H9 (cell line): ENCODE measurements around the gene KCNG2. TPM values are rescaled to one million over a fixed set of nuclear protein-coding genes. Genes with fewer than 3 reads are reported as not detected.

Experiments used
- DNase-seq: peaks from one replicate; pipeline ENCODE4 v3.0.0-alpha.2; 2017
- H2AFZ ChIP-seq: one replicate; pipeline ENCODE4 v1.6.1; 2013; ENCODE audit warnings: mild to moderate bottlenecking, low read length, control low read depth, moderate library complexity
- H2AK5ac ChIP-seq: 2 replicates; pipeline ENCODE4 v1.6.1; 2013; ENCODE audit warnings: low read length, control low read depth, mixed read lengths; ENCODE audit not compliant: insufficient read length
- H2BK120ac ChIP-seq: one replicate; pipeline ENCODE4 v1.6.1; 2013; ENCODE audit warnings: low read depth, mild to moderate bottlenecking, low read length, control low read depth, inconsistent platforms; ENCODE audit not compliant: poor library complexity, severe bottlenecking
- H2BK12ac ChIP-seq: 2 replicates; pipeline ENCODE4 v1.6.1; 2013; ENCODE audit warnings: low read length, control low read depth, mixed read lengths, low read depth; ENCODE audit not compliant: insufficient read length
- H2BK15ac ChIP-seq: 2 replicates; pipeline ENCODE4 v1.6.1; 2013; ENCODE audit warnings: low read depth, low read length, control low read depth
- H2BK20ac ChIP-seq: one replicate; pipeline ENCODE4 v1.6.1; 2013; ENCODE audit warnings: low read depth, mild to moderate bottlenecking, low read length, control low read depth, inconsistent platforms; ENCODE audit not compliant: poor library complexity, severe bottlenecking
- H2BK5ac ChIP-seq: 2 replicates; pipeline ENCODE4 v1.6.1; 2013; ENCODE audit warnings: low read length, control low read depth, mixed read lengths; ENCODE audit not compliant: insufficient read length
- H3K14ac ChIP-seq: 2 replicates; pipeline ENCODE4 v1.6.1; 2013; ENCODE audit warnings: low read length, control low read depth; ENCODE audit not compliant: insufficient read depth
- H3K18ac ChIP-seq: 2 replicates; pipeline ENCODE4 v1.6.1; 2013; ENCODE audit warnings: low read depth, mild to moderate bottlenecking, mixed read lengths, low read length, control low read depth; ENCODE audit not compliant: insufficient read length
- H3K23ac ChIP-seq: 2 replicates; pipeline ENCODE4 v1.6.1; 2013; ENCODE audit warnings: low read length, control low read depth, mixed read lengths, low read depth; ENCODE audit not compliant: insufficient read length
- H3K23me2 ChIP-seq: 2 replicates; pipeline ENCODE4 v1.6.1; 2013; ENCODE audit warnings: low read depth, mild to moderate bottlenecking, mixed read lengths, low read length, control low read depth; ENCODE audit not compliant: insufficient read length, poor library complexity, severe bottlenecking
- H3K27ac ChIP-seq: 2 replicates; pipeline ENCODE4 v1.5.1; 2013; ENCODE audit warnings: low read length, control low read depth, mixed read lengths, low read depth; ENCODE audit not compliant: insufficient read length
- H3K27me3 ChIP-seq: 2 replicates; pipeline ENCODE4 v1.6.1; 2013; ENCODE audit warnings: low read length, control low read depth, inconsistent platforms; ENCODE audit not compliant: insufficient read depth
- H3K4ac ChIP-seq: 2 replicates; pipeline ENCODE4 v1.6.1; 2013; ENCODE audit warnings: low read depth, mild to moderate bottlenecking, control low read depth, inconsistent platforms, low read length, moderate library complexity
- H3K4me1 ChIP-seq: 2 replicates; pipeline ENCODE4 v1.6.1; 2013; ENCODE audit warnings: low read length, control low read depth, inconsistent platforms; ENCODE audit not compliant: insufficient read depth
- H3K4me2 ChIP-seq: 2 replicates; pipeline ENCODE4 v1.6.1; 2013; ENCODE audit warnings: low read length, control low read depth, mixed read lengths; ENCODE audit not compliant: insufficient read length, insufficient read depth
- H3K56ac ChIP-seq: 2 replicates; pipeline ENCODE4 v1.6.1; 2013; ENCODE audit warnings: low read depth, mild to moderate bottlenecking, mixed read lengths, low read length, control low read depth; ENCODE audit not compliant: insufficient read length
- H3K79me1 ChIP-seq: 2 replicates; pipeline ENCODE4 v1.6.1; 2013; ENCODE audit warnings: low read depth, mild to moderate bottlenecking, moderate library complexity, low read length, control low read depth, inconsistent platforms; ENCODE audit not compliant: insufficient read depth, poor library complexity, severe bottlenecking
- H3K79me2 ChIP-seq: 2 replicates; pipeline ENCODE4 v1.6.1; 2013; ENCODE audit warnings: low read length, control low read depth, inconsistent platforms; ENCODE audit not compliant: insufficient read depth
- H3K9ac ChIP-seq: 2 replicates; pipeline ENCODE4 v1.6.1; 2013; ENCODE audit warnings: low read length, control low read depth, mixed read lengths; ENCODE audit not compliant: insufficient read length; ENCODE audit errors: extremely low read depth
- H3K9me3 ChIP-seq: one replicate; pipeline ENCODE4 v1.6.1; 2013; ENCODE audit warnings: low read depth, low read length, inconsistent platforms; ENCODE audit not compliant: control insufficient read depth
- H3T11ph ChIP-seq: one replicate; pipeline ENCODE4 v1.6.1; 2013; ENCODE audit warnings: mild to moderate bottlenecking, low read length, control low read depth, inconsistent platforms
- H4K20me1 ChIP-seq: one replicate; pipeline ENCODE4 v1.6.1; 2013; ENCODE audit not compliant: control insufficient read depth, insufficient read length, insufficient read depth
- H4K5ac ChIP-seq: 2 replicates; pipeline ENCODE4 v1.6.1; 2013; ENCODE audit warnings: low read depth, mild to moderate bottlenecking, mixed read lengths, low read length, control low read depth; ENCODE audit not compliant: insufficient read length
- H4K8ac ChIP-seq: replicated peaks from 2 replicates; pipeline ENCODE4 v1.6.1; 2013; ENCODE audit warnings: low read length, control low read depth, mixed read lengths, low read depth; ENCODE audit not compliant: insufficient read length
- H4K91ac ChIP-seq: 2 replicates; pipeline ENCODE4 v1.6.1; 2013; ENCODE audit warnings: low read depth, mild to moderate bottlenecking, moderate library complexity, mixed read lengths, low read length, control low read depth; ENCODE audit not compliant: insufficient read length
- H3K27ac Mint-ChIP-seq, 3 experiments: 2 replicates in 2 of 3; 3 replicates in 1 of 3; pipeline ENCODE4 v1.8.0; 2020 to 2021; ENCODE audit warnings: mixed read lengths in 3 of 3, mild to moderate bottlenecking in 1 of 3, moderate library complexity in 1 of 3
- H3K27me3 Mint-ChIP-seq: 2 replicates; pipeline ENCODE4 v1.8.0; 2021; ENCODE audit warnings: low read depth, mild to moderate bottlenecking, moderate library complexity, mixed read lengths
- H3K36me3 Mint-ChIP-seq, 3 experiments: 2 replicates in 2 of 3; 3 replicates in 1 of 3; pipeline ENCODE4 v1.8.0; 2020 to 2021; ENCODE audit warnings: low read depth in 3 of 3, mixed read lengths in 3 of 3; ENCODE audit not compliant: insufficient read depth in 1 of 3
- H3K4me1 Mint-ChIP-seq, 2 experiments: 2 replicates each; pipeline ENCODE4 v1.8.0; 2020; ENCODE audit warnings: mixed read lengths in 2 of 2
- H3K4me3 Mint-ChIP-seq, 2 experiments: 2 replicates in 1 of 2; 3 replicates in 1 of 2; pipeline ENCODE4 v1.8.0; 2020 to 2021; ENCODE audit warnings: mild to moderate bottlenecking in 2 of 2, mixed read lengths in 2 of 2, moderate library complexity in 1 of 2
- H3K9me3 Mint-ChIP-seq, 2 experiments: 2 replicates in 1 of 2; 3 replicates in 1 of 2; pipeline ENCODE4 v1.8.0; 2020; ENCODE audit warnings: mild to moderate bottlenecking in 2 of 2, mixed read lengths in 2 of 2, moderate library complexity in 1 of 2
- total RNA-seq: library from RNA; stranded (reverse); gene quantifications from 2 replicates; pipeline ENCODE4 v1.2.1, GENCODE V29; 2021
- TF ChIP-seq, protein P1 (sequence below): fragments of 200-600 bp; sonication (generic); conservative IDR thresholded peaks from 3 replicates; pipeline ENCODE4 v1.8.0; 2021; ENCODE audit warnings: antibody characterized with exemption, mild to moderate bottlenecking

KCNG2 gene
- total RNA-seq, 1 experiment from 2014 or later: 0.15 TPM

DNA sequence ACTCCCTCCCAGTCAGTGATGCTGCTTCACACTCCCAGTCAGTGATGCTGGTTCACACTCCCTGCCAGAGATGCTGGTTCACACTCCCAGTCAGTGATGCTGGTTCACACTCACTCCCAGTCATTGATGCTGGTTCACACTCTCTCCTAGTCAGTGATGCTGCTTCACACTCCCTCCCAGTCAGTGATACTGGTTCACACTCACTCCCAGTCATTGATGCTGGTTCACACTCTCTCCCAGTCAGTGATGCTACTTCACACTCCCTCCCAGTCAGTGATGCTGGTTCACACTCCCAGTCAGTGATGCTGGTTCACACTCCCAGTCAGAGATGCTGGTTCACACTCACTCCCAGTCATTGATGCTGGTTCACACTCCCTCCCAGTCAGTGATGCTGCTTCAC, 34.3 kb upstream of the KCNG2 start:
- Histone ChIP-seq H3K4me1 (no peaks in the 10 kb centered on the region), H3K79me1 (no peaks in the 10 kb centered on the region), H4K20me1 (no peaks in the 10 kb centered on the region), H3K9me3 (no peaks in the 10 kb centered on the region), H3K23me2 (no peaks in the 10 kb centered on the region), H2BK20ac (no peak overlapping the region), H2BK15ac (no peak overlapping the region), H3K4ac (no peak overlapping the region), H3K18ac (no peak overlapping the region), H3K23ac (no peak overlapping the region), H2AK5ac (no peak overlapping the region), H2BK5ac (no peak overlapping the region), H4K8ac (no peak overlapping the region), H3K14ac (no peak overlapping the region), H3K79me2 (no peaks in the 10 kb centered on the region), H4K91ac (no peak overlapping the region), H3K27me3 (no peaks in the 10 kb centered on the region), H3T11ph (no peak overlapping the region), H2AFZ (no peak overlapping the region), H2BK120ac (no peak overlapping the region), H3K4me2 (no peak overlapping the region), H3K9ac (no peak overlapping the region), H2BK12ac (no peak overlapping the region), H4K5ac (no peak overlapping the region), H3K27ac (no peak overlapping the region), H3K56ac (no peak overlapping the region)
- no peaks in the 10 kb centered on the region for H3K4me1 Mint-ChIP-seq
- peaks cover 0 to 2% (median 2%) of the 10 kb centered on the region in 3 experiments; a peak in 3 of 7 replicates for H3K36me3 Mint-ChIP-seq
- H3K27me3 Mint-ChIP-seq: peaks cover 31% of the 10 kb centered on the region
- no peak overlapping the region for H3K27ac Mint-ChIP-seq
- H3K9me3 Mint-ChIP-seq: peaks cover 31 to 49% of the 10 kb centered on the region in 2 experiments
- no peak overlapping the region for H3K4me3 Mint-ChIP-seq
- no peak for DNase-seq
- TF ChIP-seq, protein P1, sequence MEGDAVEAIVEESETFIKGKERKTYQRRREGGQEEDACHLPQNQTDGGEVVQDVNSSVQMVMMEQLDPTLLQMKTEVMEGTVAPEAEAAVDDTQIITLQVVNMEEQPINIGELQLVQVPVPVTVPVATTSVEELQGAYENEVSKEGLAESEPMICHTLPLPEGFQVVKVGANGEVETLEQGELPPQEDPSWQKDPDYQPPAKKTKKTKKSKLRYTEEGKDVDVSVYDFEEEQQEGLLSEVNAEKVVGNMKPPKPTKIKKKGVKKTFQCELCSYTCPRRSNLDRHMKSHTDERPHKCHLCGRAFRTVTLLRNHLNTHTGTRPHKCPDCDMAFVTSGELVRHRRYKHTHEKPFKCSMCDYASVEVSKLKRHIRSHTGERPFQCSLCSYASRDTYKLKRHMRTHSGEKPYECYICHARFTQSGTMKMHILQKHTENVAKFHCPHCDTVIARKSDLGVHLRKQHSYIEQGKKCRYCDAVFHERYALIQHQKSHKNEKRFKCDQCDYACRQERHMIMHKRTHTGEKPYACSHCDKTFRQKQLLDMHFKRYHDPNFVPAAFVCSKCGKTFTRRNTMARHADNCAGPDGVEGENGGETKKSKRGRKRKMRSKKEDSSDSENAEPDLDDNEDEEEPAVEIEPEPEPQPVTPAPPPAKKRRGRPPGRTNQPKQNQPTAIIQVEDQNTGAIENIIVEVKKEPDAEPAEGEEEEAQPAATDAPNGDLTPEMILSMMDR: no peak
